ENCODE results near the gene RYR1. TPM values are rescaled to one million over a fixed set of nuclear protein-coding genes. Genes with fewer than 3 reads are reported as not detected.

The RYR1 gene
- total and polyA plus RNA-seq, 4 donors: 2.8 to 7.6 (median 4.0) TPM

- DNase-seq: peak in 2 of 3 donors; percentile 13 to 22
- Histone ChIP-seq H3K27ac (ENCODE audit: low read depth in 1 of 2, low read length in 1 of 2) (peak within 1 kb of the TSS; percentile 77 to 81), H3K9me3 (ENCODE audit: control insufficient read depth in 4 of 4, insufficient read depth in 3 of 4, low read length in 3 of 4) (no peaks in the 10 kb centered on the region), H3K36me3 (ENCODE audit: control insufficient read depth in 4 of 4, insufficient read depth in 4 of 4, low read length in 4 of 4) (peaks cover 8 to 17% (median 11%) of the 10 kb centered on the region in 4 donors), H3K4me3 (peak within 1 kb of the TSS; percentile 50), H3K27me3 (ENCODE audit: control insufficient read depth in 3 of 3, insufficient read depth in 3 of 3, low read length in 2 of 3) (no peaks in the 10 kb centered on the region), H3K9ac (ENCODE audit: insufficient read depth in 1 of 2, low read length in 2 of 2) (peak within 1 kb of the TSS; percentile 29 to 44), H3K4me1 (ENCODE audit: control insufficient read depth in 5 of 5, insufficient read depth in 5 of 5, low read length in 5 of 5) (peaks cover 6 to 18% (median 15%) of the 10 kb centered on the region in 5 donors)
- no peak for ATAC-seq (ENCODE audit: insufficient read depth, low FRiP score)
- 12 to 25% methylated on average over 28 of the region's 28 CpGs for WGBS, 2 donors
- no peak for TF ChIP-seq CTCF (IDR thresholded peaks at IDR 0.05; ENCODE audit: control extremely low read depth, extremely low read depth)
Measured at GRCh38 chr19:38617764-38618589, 184.5 kb downstream of the RYR1 start, which contains the start of gene MAP4K1. MAP4K1 (minus strand) TSS chr19:38617953; CDS start chr19:38617895, 58 bp downstream.

- ATAC-seq (ENCODE audit: insufficient read depth, low FRiP score) (peak; percentile 91), DNase-seq (peak; percentile 99 to 100 (median 99))
- H3K36me3 ChIP-seq (ENCODE audit: control insufficient read depth in 4 of 4, insufficient read depth in 4 of 4, low read length in 4 of 4): peaks cover 8 to 21% (median 15%) of the 10 kb centered on the region in 4 donors
- TF ChIP-seq CTCF (IDR thresholded peaks at IDR 0.05; ENCODE audit: control extremely low read depth, extremely low read depth): no peak
- no peaks in the 10 kb centered on the region for H3K9me3 ChIP-seq (ENCODE audit: control insufficient read depth in 4 of 4, insufficient read depth in 3 of 4, low read length in 3 of 4)
- H3K9ac ChIP-seq (ENCODE audit: insufficient read depth in 1 of 2, low read length in 2 of 2): peak within 1 kb of the TSS; percentile 86 to 90
- peak within 1 kb of the TSS; percentile 81 to 96 for H3K27ac ChIP-seq (ENCODE audit: low read depth in 1 of 2, low read length in 1 of 2)
- 1% methylated on average over 59 to 64 of the region's 64 CpGs for WGBS, 2 donors
- H3K4me1 ChIP-seq (ENCODE audit: control insufficient read depth in 5 of 5, insufficient read depth in 5 of 5, low read length in 5 of 5): peaks cover 6 to 18% (median 15%) of the 10 kb centered on the region in 5 donors
- peak within 1 kb of the TSS; percentile 91 for H3K4me3 ChIP-seq
- H3K27me3 ChIP-seq (ENCODE audit: control insufficient read depth in 3 of 3, insufficient read depth in 3 of 3, low read length in 2 of 3): no peaks in the 10 kb centered on the region
Measured at GRCh38 chr19:38618590-38619360, 185.3 kb downstream of the RYR1 start, which contains the start of gene EIF3K. EIF3K (plus strand) TSS chr19:38619188; CDS start chr19:38619269, 81 bp downstream.

GRCh38 chr19:38619361-38620174 is 186.1 kb downstream of the RYR1 start:
- no peak for ATAC-seq (ENCODE audit: insufficient read depth, low FRiP score)
- Histone ChIP-seq H3K4me3 (peak overlapping the region; percentile 91), H3K36me3 (ENCODE audit: control insufficient read depth in 4 of 4, insufficient read depth in 4 of 4, low read length in 4 of 4) (peaks cover 10 to 22% (median 21%) of the 10 kb centered on the region in 4 donors), H3K9ac (ENCODE audit: insufficient read depth in 1 of 2, low read length in 2 of 2) (peak overlapping the region; percentile 86 to 90), H3K27ac (ENCODE audit: low read depth in 1 of 2, low read length in 1 of 2) (peak overlapping the region; percentile 79 to 96), H3K9me3 (ENCODE audit: control insufficient read depth in 4 of 4, insufficient read depth in 3 of 4, low read length in 3 of 4) (no peaks in the 10 kb centered on the region), H3K4me1 (ENCODE audit: control insufficient read depth in 5 of 5, insufficient read depth in 5 of 5, low read length in 5 of 5) (peaks cover 6 to 18% (median 15%) of the 10 kb centered on the region in 5 donors), H3K27me3 (ENCODE audit: control insufficient read depth in 3 of 3, insufficient read depth in 3 of 3, low read length in 2 of 3) (no peaks in the 10 kb centered on the region)
- DNase-seq: no peak
- TF ChIP-seq CTCF (IDR thresholded peaks at IDR 0.05; ENCODE audit: control extremely low read depth, extremely low read depth): no peak
- 17 to 19% methylated on average over 21 of the region's 21 CpGs for WGBS, 2 donors
